ENCODE results near the gene SOCS1.

SOCS1 gene

GRCh38 chr16:11242658-11243057, 13.3 kb downstream of the SOCS1 start:
- no peak for DNase-seq

- no peak for DNase-seq
Measured at GRCh38 chr16:11241480-11242204, 14.4 kb downstream of the SOCS1 start.

- no peak for DNase-seq
Measured at GRCh38 chr16:11240636-11241473, 15.1 kb downstream of the SOCS1 start.

GRCh38 chr16:11239644-11240632, 16.1 kb downstream of the SOCS1 start:
- DNase-seq = no peak

GRCh38 chr16:11238272-11239202, 17.5 kb downstream of the SOCS1 start:
- DNase-seq = no peak

- DNase-seq = no peak
Measured at GRCh38 chr16:11236461-11237254, 19.3 kb downstream of the SOCS1 start.

- no peak for DNase-seq
Measured at GRCh38 chr16:11235703-11235991, 20.4 kb downstream of the SOCS1 start.

GRCh38 chr16:11234884-11235702, 20.9 kb downstream of the SOCS1 start:
- DNase-seq = no peak

GRCh38 chr16:11233727-11234376, 22.2 kb downstream of the SOCS1 start:
- no peak for DNase-seq

- peak; percentile 41 for DNase-seq
Measured at GRCh38 chr16:11232852-11233726, 22.9 kb downstream of the SOCS1 start.

GRCh38 chr16:11232302-11232851, 23.6 kb downstream of the SOCS1 start:
- DNase-seq = no peak

GRCh38 chr16:11231367-11231970, 24.5 kb downstream of the SOCS1 start:
- DNase-seq = no peak

GRCh38 chr16:11229906-11230305, 26.1 kb downstream of the SOCS1 start:
- DNase-seq = no peak

- DNase-seq = no peak
Measured at GRCh38 chr16:11229432-11229831, 26.6 kb downstream of the SOCS1 start.

- no peak for DNase-seq
Measured at GRCh38 chr16:11225677-11226549, 30.1 kb downstream of the SOCS1 start.

GRCh38 chr16:11224894-11225676, 30.9 kb downstream of the SOCS1 start:
- no peak for DNase-seq
